Lower lobe of right lung (tissue), 2 donors: Measurements from ENCODE around the gene ADAMTS18. TPM values are rescaled to one million over a fixed set of nuclear protein-coding genes. Genes with fewer than 3 reads are reported as not detected.

Source experiments
- ATAC-seq, 2 donors: fragments of 200-7000 bp; cut with Tn5 transposase; one replicate each; pipeline ENCODE4 v1.9.1; 2020 to 2022; ENCODE audit warnings: mild to moderate bottlenecking in 2 of 2, moderate library complexity in 2 of 2
- DNase-seq: peaks from one replicate; pipeline ENCODE4 v3.0.0-alpha.2; 2020
- H3K27ac ChIP-seq: fragments of 200-600 bp; one replicate; pipeline ENCODE4 v1.8.0; 2022
- H3K27me3 ChIP-seq: fragments of 200-600 bp; one replicate; pipeline ENCODE4 v1.8.0; 2022; ENCODE audit warnings: low read depth
- H3K36me3 ChIP-seq: fragments of 200-600 bp; one replicate; pipeline ENCODE4 v1.8.0; 2022; ENCODE audit warnings: mild to moderate bottlenecking
- H3K4me1 ChIP-seq: fragments of 200-600 bp; one replicate; pipeline ENCODE4 v1.8.0; 2022
- H3K4me3 ChIP-seq: fragments of 200-600 bp; one replicate; pipeline ENCODE4 v1.8.0; 2022; ENCODE audit warnings: mild to moderate bottlenecking
- H3K9me3 ChIP-seq: fragments of 200-600 bp; one replicate; pipeline ENCODE4 v1.8.0; 2022
- CTCF ChIP-seq: fragments of 200-600 bp; IDR thresholded peaks from one replicate; pipeline ENCODE4 v1.8.0; 2022; ENCODE audit warnings: antibody characterized with exemption, mild to moderate bottlenecking
- intact Hi-C: fragments of 100-400 bp; cut with DNase I; formaldehyde crosslinking; loops from one replicate; pipeline ENCODE4 v1.11.0; 2022
- total RNA-seq: library from RNA; stranded (reverse); fragmentation: NEBNext Ultra II Directional; extraction: Animal tissue kit (Norgen Biotek cat#: 25700); gene quantifications from one replicate; pipeline ENCODE4 v1.2.1, GENCODE V29; 2021
- donor health status: DM: no; HTN: yes; CAD: no; lungs with severe emphysema.

The ADAMTS18 gene
- total RNA-seq, 1 donor from 2014 or later, result 0.09 TPM

GRCh38 chr16:77443357-77444146 is 8.7 kb upstream of the ADAMTS18 start:
- Histone ChIP-seq H3K4me1 (no peaks in the 10 kb centered on the region), H3K4me3 (no peak overlapping the region), H3K36me3 (no peaks in the 10 kb centered on the region), H3K27me3 (no peaks in the 10 kb centered on the region), H3K27ac (no peak overlapping the region), H3K9me3 (no peaks in the 10 kb centered on the region)
- DNase-seq, result no peak
- no peak for ATAC-seq
- no peak for TF ChIP-seq CTCF
- intact Hi-C loops, result no loop called here

- Histone ChIP-seq H3K36me3 (no peaks in the 10 kb centered on the region), H3K27me3 (no peaks in the 10 kb centered on the region), H3K4me1 (no peaks in the 10 kb centered on the region), H3K27ac (no peak overlapping the region), H3K4me3 (no peak overlapping the region), H3K9me3 (no peaks in the 10 kb centered on the region)
- ATAC-seq (no peak), DNase-seq (no peak)
- intact Hi-C loops, result no loop called here
- TF ChIP-seq CTCF, result no peak
Observed at GRCh38 chr16:77442078-77442477, 7.2 kb upstream of the ADAMTS18 start.

- TF ChIP-seq CTCF, result no peak
- H3K4me1 ChIP-seq, result no peaks in the 10 kb centered on the region
- ATAC-seq, result no peak
- no peaks in the 10 kb centered on the region for H3K36me3 ChIP-seq
- no peaks in the 10 kb centered on the region for H3K9me3 ChIP-seq
- intact Hi-C loops, result no loop called here
- DNase-seq, result no peak
- H3K27me3 ChIP-seq, result peaks cover 14% of the 10 kb centered on the region
- no peak overlapping the region for H3K27ac ChIP-seq
- no peak overlapping the region for H3K4me3 ChIP-seq
Observed at GRCh38 chr16:77439106-77439505, 4.3 kb upstream of the ADAMTS18 start.

GRCh38 chr16:77437859-77438258 is 3.0 kb upstream of the ADAMTS18 start:
- Histone ChIP-seq H3K36me3 (no peaks in the 10 kb centered on the region), H3K4me1 (no peaks in the 10 kb centered on the region), H3K4me3 (no peak overlapping the region), H3K9me3 (no peaks in the 10 kb centered on the region), H3K27ac (no peak overlapping the region), H3K27me3 (peaks cover 27% of the 10 kb centered on the region)
- ATAC-seq (no peak), DNase-seq (no peak)
- intact Hi-C loops, result no loop called here
- no peak for TF ChIP-seq CTCF

GRCh38 chr16:77435272-77435820 is 512 bp upstream of the ADAMTS18 start:
- no peak for TF ChIP-seq CTCF
- H3K27me3 ChIP-seq, result peaks cover 34% of the 10 kb centered on the region
- intact Hi-C loops, result no loop called here
- ATAC-seq, result no peak
- no peaks in the 10 kb centered on the region for H3K4me1 ChIP-seq
- H3K27ac ChIP-seq, result no peak overlapping the region
- H3K4me3 ChIP-seq, result no peak overlapping the region
- DNase-seq, result no peak
- H3K36me3 ChIP-seq, result no peaks in the 10 kb centered on the region
- no peaks in the 10 kb centered on the region for H3K9me3 ChIP-seq
